Stimulated activated naive B cell treated with anti-CD40 and anti-IgM and Interleukin-4, amounts not matched to agents 10 μg/mL and 1 μg/mL and 100 μg/mL, for 72 hours (primary cell): ENCODE measurements around the gene MT2A.

Source experiments
- ATAC-seq, 2 donors: fragments of 150-1000 bp; cut with Tn5 transposase; replicated peaks; 2 replicates each; pipeline ENCODE4 v1.10.0; 2021; ENCODE audit warnings: moderate library complexity in 1 of 2
- DNase-seq: peaks from one replicate; pipeline ENCODE4 v3.0.0; 2021
- H3K27ac Mint-ChIP-seq: one replicate; pipeline ENCODE4 v1.8.0; 2022; ENCODE audit warnings: mild to moderate bottlenecking, mixed read lengths
- H3K27me3 Mint-ChIP-seq, 2 donors: one replicate each; pipeline ENCODE4 v1.8.0; 2022; ENCODE audit warnings: mixed read lengths in 2 of 2
- H3K36me3 Mint-ChIP-seq, 2 donors: one replicate each; pipeline ENCODE4 v1.8.0; 2022; ENCODE audit warnings: mixed read lengths in 2 of 2, mild to moderate bottlenecking in 1 of 2
- H3K4me1 Mint-ChIP-seq, 2 donors: one replicate each; pipeline ENCODE4 v1.8.0; 2022; ENCODE audit warnings: mixed read lengths in 2 of 2, mild to moderate bottlenecking in 1 of 2
- H3K4me3 Mint-ChIP-seq, 2 donors: one replicate each; pipeline ENCODE4 v1.8.0; 2022; ENCODE audit warnings: mild to moderate bottlenecking in 2 of 2, mixed read lengths in 2 of 2, moderate library complexity in 1 of 2
- H3K9me3 Mint-ChIP-seq, 2 donors: one replicate each; pipeline ENCODE4 v1.8.0; 2022; ENCODE audit warnings: mixed read lengths in 2 of 2, mild to moderate bottlenecking in 1 of 2

MT2A gene

GRCh38 chr16:56632156-56632847, 23.9 kb downstream of the MT2A start, which contains the start of gene MT1M:
MT1M (plus strand) TSS chr16:56632659; CDS start chr16:56632732, 73 bp downstream.
- H3K27ac Mint-ChIP-seq: peak within 1 kb of the TSS; percentile 37
- peak within 1 kb of the TSS; percentile 79 to 82 for H3K4me3 Mint-ChIP-seq
- peaks cover 27 to 49% of the 10 kb centered on the region in 2 donors for H3K4me1 Mint-ChIP-seq
- ATAC-seq: no peak
- peaks cover 52 to 68% of the 10 kb centered on the region in 2 donors for H3K27me3 Mint-ChIP-seq
- no peaks in the 10 kb centered on the region for H3K9me3 Mint-ChIP-seq
- no peaks in the 10 kb centered on the region for H3K36me3 Mint-ChIP-seq
- DNase-seq: no peak

DNA sequence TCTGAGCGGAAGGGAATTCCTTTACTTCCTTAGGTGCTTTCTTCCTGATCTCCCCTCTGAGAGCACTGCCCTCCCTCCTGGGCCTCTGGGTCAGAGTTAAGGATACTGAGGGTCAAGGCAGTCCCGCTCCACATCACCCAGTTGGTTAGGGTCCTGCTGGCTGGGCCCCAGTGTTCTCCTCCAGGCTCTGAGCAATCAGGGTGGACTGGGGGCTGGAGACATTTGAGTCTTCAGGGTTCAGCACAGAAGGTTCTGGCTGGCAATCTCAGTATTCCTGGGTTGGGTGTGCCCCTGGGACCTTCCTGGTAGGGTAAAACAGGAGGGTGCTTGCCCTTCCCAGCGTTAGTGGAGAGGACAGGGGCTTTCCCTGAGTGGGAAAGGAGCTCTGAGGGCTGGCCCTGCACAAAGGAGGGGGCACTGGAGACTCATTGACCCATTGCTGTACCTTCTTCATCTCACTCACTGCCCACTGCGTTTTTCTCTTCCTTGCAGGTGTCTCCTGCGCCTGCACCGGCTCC, 24.5 kb downstream of the MT2A start:
- H3K4me3 Mint-ChIP-seq: peak overlapping the region; percentile 79 to 82
- H3K27me3 Mint-ChIP-seq: peaks cover 58 to 74% of the 10 kb centered on the region in 2 donors
- no peaks in the 10 kb centered on the region for H3K36me3 Mint-ChIP-seq
- no peak overlapping the region for H3K27ac Mint-ChIP-seq
- ATAC-seq (no peak), DNase-seq (no peak)
- no peaks in the 10 kb centered on the region for H3K9me3 Mint-ChIP-seq
- peaks cover 30 to 52% of the 10 kb centered on the region in 2 donors for H3K4me1 Mint-ChIP-seq

GRCh38 chr16:56633535-56633934, 25.2 kb downstream of the MT2A start:
- no peak for DNase-seq
- Mint-ChIP-seq H3K27ac (no peak overlapping the region), H3K9me3 (no peaks in the 10 kb centered on the region), H3K4me3 (no peak overlapping the region), H3K36me3 (no peaks in the 10 kb centered on the region), H3K4me1 (peaks cover 33 to 58% of the 10 kb centered on the region in 2 donors), H3K27me3 (peaks cover 63 to 79% of the 10 kb centered on the region in 2 donors)
- ATAC-seq: no peak

DNA sequence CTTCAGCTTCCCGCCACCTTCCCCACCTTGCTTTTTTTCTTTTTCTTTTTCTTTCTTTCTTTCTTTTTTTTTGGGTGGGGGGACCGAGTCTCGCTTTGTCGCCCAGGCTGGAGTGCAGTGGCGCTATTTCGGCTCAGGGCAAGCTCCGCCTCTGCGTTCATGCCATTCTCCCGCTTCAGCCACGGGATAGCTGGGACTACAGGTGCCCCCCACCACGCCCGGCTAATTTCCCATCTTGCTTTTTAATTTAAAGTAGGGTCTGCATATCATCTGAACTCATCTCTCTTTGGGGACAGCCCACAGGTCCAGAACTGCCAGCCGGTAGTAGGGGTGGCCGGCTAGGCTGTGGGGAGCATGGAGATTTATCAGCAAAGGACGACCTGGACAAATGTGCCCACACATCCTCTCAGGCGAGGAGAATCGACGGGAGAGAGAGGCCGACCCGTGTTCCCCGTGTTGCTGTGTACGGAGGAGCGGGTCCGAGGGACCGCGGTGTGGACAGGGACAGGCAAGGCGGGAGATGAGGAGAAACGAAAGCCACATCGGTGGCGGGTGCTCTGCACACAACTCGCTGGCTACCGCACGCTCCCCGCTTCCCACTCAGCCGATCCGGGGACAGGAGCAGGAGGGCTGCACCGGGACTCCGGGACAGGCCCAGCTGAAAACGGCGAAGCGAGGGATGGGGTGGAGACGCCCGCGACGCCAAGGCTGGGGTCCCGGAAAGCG, 26.5 kb downstream of the MT2A start:
- Mint-ChIP-seq H3K27ac (peak overlapping the region; percentile 22), H3K4me1 (peaks cover 26 to 50% of the 10 kb centered on the region in 2 donors), H3K4me3 (peak overlapping the region; percentile 66 to 69), H3K36me3 (no peaks in the 10 kb centered on the region), H3K9me3 (no peaks in the 10 kb centered on the region), H3K27me3 (peaks cover 69 to 86% of the 10 kb centered on the region in 2 donors)
- DNase-seq (no peak), ATAC-seq (no peak)

DNA sequence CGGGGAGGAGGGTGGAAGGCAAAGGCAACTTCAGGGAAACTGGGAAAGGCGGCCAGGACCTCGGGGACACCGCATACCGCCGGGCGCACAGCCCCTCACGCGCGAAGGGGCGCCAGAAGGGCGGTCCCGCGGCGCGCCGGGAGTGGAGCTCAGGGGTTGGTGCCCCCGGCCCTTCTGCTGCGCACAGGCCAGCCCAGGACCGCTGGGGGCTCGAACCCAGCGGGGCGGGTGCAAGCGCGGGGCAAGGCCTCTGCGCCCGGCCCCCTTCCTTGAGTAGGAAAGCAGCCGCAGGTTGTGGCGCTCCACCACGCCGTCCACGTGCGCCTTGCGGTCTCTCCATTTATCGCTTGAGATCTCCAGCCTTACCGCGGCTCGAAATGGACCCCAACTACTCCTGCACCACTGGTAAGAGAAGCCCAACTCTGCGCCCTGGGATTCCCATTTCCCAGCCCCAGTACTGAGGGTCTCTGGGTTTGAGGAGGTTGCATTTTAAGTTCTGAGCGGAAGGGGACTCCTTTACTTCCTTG, 27.1 kb downstream of the MT2A start:
- no peak for ATAC-seq
- H3K27me3 Mint-ChIP-seq: peaks cover 74 to 92% of the 10 kb centered on the region in 2 donors
- DNase-seq: no peak
- H3K4me3 Mint-ChIP-seq: peak overlapping the region in 1 of 2 donors; percentile 66
- no peaks in the 10 kb centered on the region for H3K36me3 Mint-ChIP-seq
- H3K4me1 Mint-ChIP-seq: peaks cover 21 to 43% of the 10 kb centered on the region in 2 donors
- H3K9me3 Mint-ChIP-seq: no peaks in the 10 kb centered on the region
- no peak overlapping the region for H3K27ac Mint-ChIP-seq

- peaks cover 19 to 39% of the 10 kb centered on the region in 2 donors for H3K4me1 Mint-ChIP-seq
- no peak for DNase-seq
- no peaks in the 10 kb centered on the region for H3K9me3 Mint-ChIP-seq
- no peak overlapping the region for H3K4me3 Mint-ChIP-seq
- no peaks in the 10 kb centered on the region for H3K36me3 Mint-ChIP-seq
- peaks cover 77 to 96% of the 10 kb centered on the region in 2 donors for H3K27me3 Mint-ChIP-seq
- ATAC-seq: no peak
- no peak overlapping the region for H3K27ac Mint-ChIP-seq
These were observed 28.4 kb downstream of the MT2A start for GRCh38 chr16:56636616-56637413.

DNA sequence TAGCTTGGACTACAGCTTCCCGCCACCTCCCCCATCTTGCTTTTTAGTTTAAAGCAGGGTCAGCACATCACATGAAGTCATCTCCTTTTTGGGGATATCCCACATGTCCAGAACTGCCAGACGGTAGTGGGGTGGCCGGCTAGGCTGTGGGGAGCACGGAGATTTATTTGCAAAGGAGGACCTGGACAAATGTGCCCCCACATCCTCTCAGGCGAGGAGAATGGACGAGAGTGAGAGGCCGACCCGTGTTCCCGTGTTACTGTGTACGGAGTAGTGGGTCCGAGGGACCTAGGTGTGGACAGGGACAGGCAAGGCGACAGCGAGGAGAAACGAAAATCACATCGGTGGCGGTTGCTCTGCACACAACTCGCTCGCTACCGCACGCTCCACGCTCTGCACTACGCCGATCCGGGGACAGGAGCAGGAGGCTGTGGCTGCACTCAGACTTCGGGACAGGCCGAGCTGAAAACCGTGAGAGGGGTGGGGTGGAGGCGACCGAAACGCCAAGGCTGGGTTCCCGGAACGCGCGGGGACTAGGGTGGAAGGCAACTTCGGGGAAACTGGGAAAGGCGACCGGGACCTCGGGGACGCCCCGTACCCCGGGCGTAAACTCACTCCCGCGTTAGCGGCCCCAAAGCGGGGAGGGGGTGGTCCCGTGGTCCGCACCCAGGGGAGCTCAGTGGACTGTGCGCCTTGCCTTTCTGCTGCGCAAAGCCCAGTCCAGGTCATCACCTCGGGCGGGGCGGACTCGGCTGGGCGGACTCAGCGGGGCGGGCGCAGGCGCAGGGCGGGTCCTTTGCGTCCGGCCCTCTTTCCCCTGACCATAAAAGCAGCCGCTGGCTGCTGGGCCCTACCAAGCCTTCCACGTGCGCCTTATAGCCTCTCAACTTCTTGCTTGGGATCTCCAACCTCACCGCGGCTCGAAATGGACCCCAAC, 29.7 kb downstream of the MT2A start, which contains the start of gene MT1A:
MT1A (plus strand) TSS at position 853 of the 937 bp plus-strand sequence; CDS start at position 926, 73 bp downstream.
- Mint-ChIP-seq H3K27ac (peak within 1 kb of the TSS; percentile 37), H3K27me3 (peaks cover 79 to 89% of the 10 kb centered on the region in 2 donors), H3K36me3 (no peaks in the 10 kb centered on the region), H3K4me1 (peaks cover 19 to 29% of the 10 kb centered on the region in 2 donors), H3K9me3 (no peaks in the 10 kb centered on the region), H3K4me3 (peak within 1 kb of the TSS; percentile 65 to 66)
- ATAC-seq: peak in 1 of 2 donors; percentile 25
- DNase-seq: no peak

GRCh38 chr16:56639045-56639444, 30.7 kb downstream of the MT2A start:
- no peak overlapping the region for H3K27ac Mint-ChIP-seq
- H3K4me3 Mint-ChIP-seq: no peak overlapping the region
- DNase-seq (no peak), ATAC-seq (no peak)
- no peaks in the 10 kb centered on the region for H3K36me3 Mint-ChIP-seq
- peaks cover 26 to 38% of the 10 kb centered on the region in 2 donors for H3K4me1 Mint-ChIP-seq
- no peaks in the 10 kb centered on the region for H3K9me3 Mint-ChIP-seq
- peaks cover 79 to 89% of the 10 kb centered on the region in 2 donors for H3K27me3 Mint-ChIP-seq

GRCh38 chr16:56640076-56640475, 31.7 kb downstream of the MT2A start:
- no peak for DNase-seq

DNA sequence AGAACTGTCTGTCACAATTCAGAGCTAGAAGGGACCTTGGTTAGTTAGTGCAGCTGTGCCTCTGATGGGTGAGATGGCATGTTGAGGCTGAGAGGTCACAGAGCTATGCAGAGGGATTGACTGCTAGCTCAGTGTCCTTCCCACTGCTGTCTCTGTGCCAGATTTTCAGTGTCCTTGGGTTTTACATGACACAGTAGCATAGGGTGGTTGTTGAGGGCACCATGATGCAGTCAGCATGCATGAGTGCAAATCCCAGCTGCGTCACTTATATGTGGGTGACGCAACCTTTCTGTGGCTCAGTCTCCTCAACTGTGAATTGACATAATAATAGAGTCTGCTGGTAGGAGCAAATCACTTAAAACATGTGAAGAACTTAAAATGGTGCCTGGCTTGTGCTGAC, 32.8 kb downstream of the MT2A start:
- no peaks in the 10 kb centered on the region for H3K9me3 Mint-ChIP-seq
- no peak overlapping the region for H3K4me3 Mint-ChIP-seq
- H3K4me1 Mint-ChIP-seq: peaks cover 22 to 30% of the 10 kb centered on the region in 2 donors
- H3K27me3 Mint-ChIP-seq: peaks cover 80 to 89% of the 10 kb centered on the region in 2 donors
- no peak for DNase-seq
- no peak for ATAC-seq
- no peaks in the 10 kb centered on the region for H3K36me3 Mint-ChIP-seq
- no peak overlapping the region for H3K27ac Mint-ChIP-seq

More at GRCh38 chr16:56640076-56640475, 31.7 kb downstream of the MT2A start:
- no peaks in the 10 kb centered on the region for H3K9me3 Mint-ChIP-seq
- ATAC-seq: no peak
- H3K27ac Mint-ChIP-seq: no peak overlapping the region
- H3K4me3 Mint-ChIP-seq: no peak overlapping the region
- peaks cover 79 to 89% of the 10 kb centered on the region in 2 donors for H3K27me3 Mint-ChIP-seq
- peaks cover 24 to 38% of the 10 kb centered on the region in 2 donors for H3K4me1 Mint-ChIP-seq
- H3K36me3 Mint-ChIP-seq: no peaks in the 10 kb centered on the region

DNA sequence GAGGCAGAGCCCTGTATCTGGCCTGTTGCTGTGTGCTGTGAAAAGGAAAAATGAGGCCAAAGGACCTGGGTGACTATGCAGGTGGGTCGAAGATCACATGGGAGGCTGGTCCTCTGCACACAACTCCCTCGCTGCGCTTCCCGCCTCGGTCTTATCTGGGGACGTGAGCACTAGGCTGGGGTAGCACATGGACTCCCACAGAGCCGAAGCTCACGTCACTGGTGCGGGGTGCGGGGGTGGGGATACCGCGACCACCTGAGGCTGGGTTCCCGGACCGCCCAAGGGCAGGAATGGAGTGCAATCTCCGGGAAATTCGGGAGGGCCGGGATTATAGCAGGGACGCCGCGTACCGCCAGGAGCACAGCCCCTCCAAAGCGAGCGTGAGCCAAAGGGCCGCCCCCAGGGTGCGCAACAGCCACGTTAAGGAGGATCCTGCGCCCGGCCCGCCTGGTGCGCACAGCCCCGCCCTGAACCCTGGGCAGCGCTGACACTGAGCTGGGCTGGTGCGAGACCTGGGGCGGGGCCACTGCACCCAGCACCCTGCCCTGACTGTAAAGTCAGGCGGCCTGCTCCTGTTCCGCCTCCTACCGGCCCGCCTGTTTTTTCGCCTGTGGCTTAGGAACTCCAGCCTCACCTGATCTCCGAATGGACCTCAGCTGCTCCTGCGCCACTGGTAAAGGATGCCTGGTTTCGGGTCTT, 34.8 kb downstream of the MT2A start:
- DNase-seq (peak; percentile 35), ATAC-seq (peak; percentile 99 to 100)
- H3K27ac Mint-ChIP-seq: peak overlapping the region; percentile 31
- no peaks in the 10 kb centered on the region for H3K9me3 Mint-ChIP-seq
- peaks cover 74 to 85% of the 10 kb centered on the region in 2 donors for H3K27me3 Mint-ChIP-seq
- peaks cover 17 to 23% of the 10 kb centered on the region in 2 donors for H3K4me1 Mint-ChIP-seq
- no peaks in the 10 kb centered on the region for H3K36me3 Mint-ChIP-seq
- H3K4me3 Mint-ChIP-seq: peak overlapping the region; percentile 73 to 77

DNA sequence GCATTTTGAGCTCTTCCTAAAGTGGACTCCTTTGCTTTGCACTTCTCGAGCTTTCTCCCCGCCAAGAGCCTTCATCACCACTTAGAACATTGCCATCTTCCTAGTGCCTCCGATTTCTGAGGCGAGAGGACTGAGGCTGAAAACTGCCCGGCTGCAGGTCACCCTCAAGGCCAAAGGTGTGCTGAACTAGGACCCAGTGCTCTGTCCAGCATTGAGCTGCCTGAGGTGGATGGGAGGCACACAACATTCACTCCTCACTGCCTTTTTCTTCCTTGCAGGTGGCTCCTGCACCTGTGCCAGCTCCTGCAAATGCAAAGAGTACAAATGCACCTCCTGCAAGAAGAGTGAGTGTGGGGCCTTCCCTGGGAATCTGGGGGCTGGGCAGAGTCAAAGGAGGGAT, 35.4 kb downstream of the MT2A start:
- ATAC-seq (no peak), DNase-seq (no peak)
- no peaks in the 10 kb centered on the region for H3K9me3 Mint-ChIP-seq
- H3K4me1 Mint-ChIP-seq: peaks cover 15 to 18% of the 10 kb centered on the region in 2 donors
- H3K36me3 Mint-ChIP-seq: no peaks in the 10 kb centered on the region
- H3K4me3 Mint-ChIP-seq: peak overlapping the region; percentile 52 to 77
- peak overlapping the region; percentile 31 for H3K27ac Mint-ChIP-seq
- H3K27me3 Mint-ChIP-seq: peaks cover 77 to 85% of the 10 kb centered on the region in 2 donors
